Sigmoid colon (tissue), 4 donors: ENCODE data around the gene RSPH6A.
A peak's percentile ranks its signal among the peaks of the same experiment; 100 is the strongest.

ENCODE experiments used
- EP300 ChIP-seq, 4 donors: sonication (generic); formaldehyde crosslinking; IDR thresholded peaks; one replicate each; pipeline ENCODE4 v1.6.1; 2017; ENCODE audit warnings: antibody characterized with exemption in 4 of 4
- POLR2A ChIP-seq, 2 donors: fragments of 450-650 bp; IDR thresholded peaks; one replicate each; pipeline ENCODE4 v1.6.1; 2016; ENCODE audit warnings: antibody characterized with exemption in 2 of 2, mild to moderate bottlenecking in 2 of 2, moderate library complexity in 2 of 2
- POLR2AphosphoS5 ChIP-seq, 4 donors: sonication (generic); formaldehyde crosslinking; IDR thresholded peaks; one replicate each; pipeline ENCODE4 v1.6.1; 2017; ENCODE audit warnings: antibody characterized with exemption in 4 of 4
- TF ChIP-seq, protein P1 (sequence below), 4 experiments: fragments of 450-650 bp in 3 of 4; fragments of 200-600 bp in 1 of 4; IDR thresholded peaks; one replicate each; pipeline ENCODE4 v1.5.1; 2016 to 2019; ENCODE audit warnings: antibody characterized with exemption in 4 of 4, mild to moderate bottlenecking in 3 of 4, moderate library complexity in 2 of 4

DNA sequence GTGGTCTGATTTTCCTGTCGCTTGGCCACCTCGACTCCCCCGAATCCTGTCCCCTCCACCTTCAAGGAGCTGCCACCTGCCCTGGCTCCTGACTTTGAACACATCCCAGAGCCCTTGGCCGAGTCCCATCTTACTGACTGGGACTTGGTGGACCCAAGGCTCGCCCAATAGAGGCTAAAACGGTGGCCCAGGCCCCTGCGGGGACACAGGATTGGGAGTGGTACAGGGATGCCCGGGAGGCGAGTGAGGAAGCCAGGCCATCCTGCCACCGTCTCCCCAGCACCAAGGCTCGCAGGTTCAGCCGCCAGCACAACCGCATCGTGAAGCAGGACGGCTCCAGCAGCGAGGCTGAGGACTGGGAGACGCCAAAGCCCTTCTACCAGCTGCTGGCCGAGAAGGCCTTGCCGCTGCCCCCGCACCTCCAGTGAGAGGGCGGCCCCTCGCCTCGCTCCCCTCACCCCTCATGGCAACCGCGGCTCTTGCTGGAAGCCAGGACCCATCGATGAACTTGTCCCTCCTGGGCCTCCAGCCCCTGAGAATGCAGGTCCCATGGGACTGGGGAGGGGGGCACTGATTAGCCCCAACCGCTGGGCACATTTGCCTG lies 51.3 kb downstream of the RSPH6A start:
- peak in 2 of 4 donors; percentile 24 to 28 for TF ChIP-seq POLR2AphosphoS5 (IDR thresholded peaks at IDR 0.05)
- TF ChIP-seq, protein P1, sequence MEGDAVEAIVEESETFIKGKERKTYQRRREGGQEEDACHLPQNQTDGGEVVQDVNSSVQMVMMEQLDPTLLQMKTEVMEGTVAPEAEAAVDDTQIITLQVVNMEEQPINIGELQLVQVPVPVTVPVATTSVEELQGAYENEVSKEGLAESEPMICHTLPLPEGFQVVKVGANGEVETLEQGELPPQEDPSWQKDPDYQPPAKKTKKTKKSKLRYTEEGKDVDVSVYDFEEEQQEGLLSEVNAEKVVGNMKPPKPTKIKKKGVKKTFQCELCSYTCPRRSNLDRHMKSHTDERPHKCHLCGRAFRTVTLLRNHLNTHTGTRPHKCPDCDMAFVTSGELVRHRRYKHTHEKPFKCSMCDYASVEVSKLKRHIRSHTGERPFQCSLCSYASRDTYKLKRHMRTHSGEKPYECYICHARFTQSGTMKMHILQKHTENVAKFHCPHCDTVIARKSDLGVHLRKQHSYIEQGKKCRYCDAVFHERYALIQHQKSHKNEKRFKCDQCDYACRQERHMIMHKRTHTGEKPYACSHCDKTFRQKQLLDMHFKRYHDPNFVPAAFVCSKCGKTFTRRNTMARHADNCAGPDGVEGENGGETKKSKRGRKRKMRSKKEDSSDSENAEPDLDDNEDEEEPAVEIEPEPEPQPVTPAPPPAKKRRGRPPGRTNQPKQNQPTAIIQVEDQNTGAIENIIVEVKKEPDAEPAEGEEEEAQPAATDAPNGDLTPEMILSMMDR (IDR thresholded peaks at IDR 0.05) = no peak
- no peak for TF ChIP-seq POLR2A (IDR thresholded peaks at IDR 0.05)
- TF ChIP-seq EP300 (IDR thresholded peaks at IDR 0.05) = no peak
